Stomach (tissue), 4 donors: ENCODE results near the gene LIPH.

Experiments
- EP300 ChIP-seq: sonication (generic); formaldehyde crosslinking; IDR thresholded peaks from one replicate; pipeline ENCODE4 v1.6.1; 2017; ENCODE audit warnings: antibody characterized with exemption
- POLR2A ChIP-seq, 4 donors: fragments of 450-650 bp; IDR thresholded peaks; one replicate each; pipeline ENCODE4 v1.6.1; 2016; ENCODE audit warnings: antibody characterized with exemption in 4 of 4, control low read depth in 2 of 4, mild to moderate bottlenecking in 1 of 4, moderate library complexity in 1 of 4
- TF ChIP-seq, protein P1 (sequence below), 7 experiments: fragments of 450-650 bp in 4 of 7; fragments of 200-600 bp in 3 of 7; sonication (generic) in 3 of 7; IDR thresholded peaks; one replicate each; pipeline ENCODE4 v1.5.1; 2016 to 2019; ENCODE audit warnings: antibody characterized with exemption in 7 of 7, control low read depth in 2 of 7, mild to moderate bottlenecking in 1 of 7

DNA sequence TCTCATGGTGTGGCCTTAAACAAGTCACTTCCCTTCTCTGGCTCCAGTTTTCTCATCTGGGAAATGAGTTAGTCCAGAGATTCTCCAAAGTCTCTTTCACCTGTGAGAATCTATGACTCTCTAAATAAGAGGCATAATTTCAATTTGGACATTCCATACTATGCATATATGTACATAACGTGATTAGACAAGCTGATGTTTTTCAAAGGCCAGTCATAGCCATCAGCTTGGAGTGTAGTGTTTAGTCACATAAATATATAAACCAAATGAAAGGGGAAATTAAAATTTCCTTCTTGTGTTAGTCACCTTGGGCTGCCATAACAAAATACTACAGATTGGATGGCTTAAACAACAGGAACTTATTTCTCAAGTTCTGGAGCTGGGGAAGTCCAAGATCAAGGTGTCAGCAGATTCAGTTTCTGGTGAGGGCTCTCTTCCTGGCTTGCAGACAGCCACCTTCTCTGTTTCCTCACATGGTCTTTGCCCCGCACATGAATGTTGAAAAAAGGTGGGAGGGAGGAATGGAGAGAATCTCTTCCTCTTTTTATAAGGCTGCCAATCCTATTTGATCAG lies 72.9 kb downstream of the LIPH start:
- TF ChIP-seq POLR2A (IDR thresholded peaks at IDR 0.05) (no peak), EP300 (no peak)
- TF ChIP-seq, protein P1, sequence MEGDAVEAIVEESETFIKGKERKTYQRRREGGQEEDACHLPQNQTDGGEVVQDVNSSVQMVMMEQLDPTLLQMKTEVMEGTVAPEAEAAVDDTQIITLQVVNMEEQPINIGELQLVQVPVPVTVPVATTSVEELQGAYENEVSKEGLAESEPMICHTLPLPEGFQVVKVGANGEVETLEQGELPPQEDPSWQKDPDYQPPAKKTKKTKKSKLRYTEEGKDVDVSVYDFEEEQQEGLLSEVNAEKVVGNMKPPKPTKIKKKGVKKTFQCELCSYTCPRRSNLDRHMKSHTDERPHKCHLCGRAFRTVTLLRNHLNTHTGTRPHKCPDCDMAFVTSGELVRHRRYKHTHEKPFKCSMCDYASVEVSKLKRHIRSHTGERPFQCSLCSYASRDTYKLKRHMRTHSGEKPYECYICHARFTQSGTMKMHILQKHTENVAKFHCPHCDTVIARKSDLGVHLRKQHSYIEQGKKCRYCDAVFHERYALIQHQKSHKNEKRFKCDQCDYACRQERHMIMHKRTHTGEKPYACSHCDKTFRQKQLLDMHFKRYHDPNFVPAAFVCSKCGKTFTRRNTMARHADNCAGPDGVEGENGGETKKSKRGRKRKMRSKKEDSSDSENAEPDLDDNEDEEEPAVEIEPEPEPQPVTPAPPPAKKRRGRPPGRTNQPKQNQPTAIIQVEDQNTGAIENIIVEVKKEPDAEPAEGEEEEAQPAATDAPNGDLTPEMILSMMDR (IDR thresholded peaks at IDR 0.05): no peak
